Measurements from ENCODE around the gene SLU7.
"Not testable (repeated sequence)": the region's sequence is repeated elsewhere in the genome, so short reads cannot be mapped to it uniquely, and the experiment has no call there.

GRCh38 chr5:160436661-160437060, 17.8 kb upstream of the SLU7 start:
- TF ChIP-seq CTCF (conservative IDR thresholded peaks at IDR 0.05 in 1 of 2, IDR thresholded peaks at IDR 0.05 in 1 of 2; ENCODE audit: extremely low read depth in 1 of 2, insufficient read depth in 1 of 2, low read depth in 1 of 2, low read length in 2 of 2); EZH2 (IDR thresholded peaks at IDR 0.05; ENCODE audit: borderline replicate concordance, low read length): not testable (repeated sequence)
